ENCODE measurements around the gene POLR3A.

The POLR3A gene

GRCh38 chr10:77973276-77973675 is 56.0 kb downstream of the POLR3A start:
- H3K4me3 ChIP-seq (ENCODE audit: low read depth, low read length) = no peak overlapping the region
- no peak for TF ChIP-seq MAX (IDR thresholded peaks at IDR 0.05; ENCODE audit: low read depth, low read length)
- no peak for TF ChIP-seq CTCF (IDR thresholded peaks at IDR 0.05; ENCODE audit: low read depth, low read length)
- TF ChIP-seq POLR2A (IDR thresholded peaks at IDR 0.05; ENCODE audit: extremely low read depth, insufficient read length) = no peak
- TF ChIP-seq MYC (IDR thresholded peaks at IDR 0.05; ENCODE audit: low read depth, low read length) = no peak
- no peak for DNase-seq (ENCODE audit: low read depth)

- no peak overlapping the region for H3K4me3 ChIP-seq (ENCODE audit: low read depth, low read length)
- DNase-seq (ENCODE audit: low read depth) = no peak
- TF ChIP-seq CTCF (IDR thresholded peaks at IDR 0.05; ENCODE audit: low read depth, low read length) = no peak
- TF ChIP-seq MAX (IDR thresholded peaks at IDR 0.05; ENCODE audit: low read depth, low read length) = no peak
- no peak for TF ChIP-seq MYC (IDR thresholded peaks at IDR 0.05; ENCODE audit: low read depth, low read length)
- TF ChIP-seq POLR2A (IDR thresholded peaks at IDR 0.05; ENCODE audit: extremely low read depth, insufficient read length) = no peak
These were observed 57.2 kb downstream of the POLR3A start for GRCh38 chr10:77972148-77972547.

- TF ChIP-seq MAX (IDR thresholded peaks at IDR 0.05; ENCODE audit: low read depth, low read length) = no peak
- TF ChIP-seq POLR2A (IDR thresholded peaks at IDR 0.05; ENCODE audit: extremely low read depth, insufficient read length) = no peak
- TF ChIP-seq CTCF (IDR thresholded peaks at IDR 0.05; ENCODE audit: low read depth, low read length) = no peak
- DNase-seq (ENCODE audit: low read depth) = no peak
- H3K4me3 ChIP-seq (ENCODE audit: low read depth, low read length) = no peak overlapping the region
These were observed 57.5 kb downstream of the POLR3A start for GRCh38 chr10:77971804-77972144.

- no peak overlapping the region for H3K4me3 ChIP-seq (ENCODE audit: low read depth, low read length)
- DNase-seq (ENCODE audit: low read depth) = peak; percentile 74
These were observed 58.2 kb downstream of the POLR3A start for GRCh38 chr10:77970869-77971803.

GRCh38 chr10:77969114-77969513 is 60.2 kb downstream of the POLR3A start:
- H3K4me3 ChIP-seq (ENCODE audit: low read depth, low read length) = no peak overlapping the region
- TF ChIP-seq CTCF (IDR thresholded peaks at IDR 0.05; ENCODE audit: low read depth, low read length) = no peak
- no peak for TF ChIP-seq MAX (IDR thresholded peaks at IDR 0.05; ENCODE audit: low read depth, low read length)
- TF ChIP-seq POLR2A (IDR thresholded peaks at IDR 0.05; ENCODE audit: extremely low read depth, insufficient read length) = no peak
- no peak for TF ChIP-seq MYC (IDR thresholded peaks at IDR 0.05; ENCODE audit: low read depth, low read length)
- no peak for DNase-seq (ENCODE audit: low read depth)

More at GRCh38 chr10:77970869-77971803, 58.2 kb downstream of the POLR3A start:
- peak; percentile 92 for TF ChIP-seq MAX (IDR thresholded peaks at IDR 0.05; ENCODE audit: low read depth, low read length)
- TF ChIP-seq POLR2A (IDR thresholded peaks at IDR 0.05; ENCODE audit: extremely low read depth, insufficient read length) = no peak
- TF ChIP-seq CTCF (IDR thresholded peaks at IDR 0.05; ENCODE audit: low read depth, low read length) = no peak
- peak; percentile 97 for TF ChIP-seq MYC (IDR thresholded peaks at IDR 0.05; ENCODE audit: low read depth, low read length)

Measured in NB4 (cell line).